ENCODE measurements around the gene ITPK1.

Gene ITPK1

GRCh38 chr14:92939699-92940098, 176.0 kb downstream of the ITPK1 start:
- Histone ChIP-seq H3K36me3 (ENCODE audit: insufficient read depth, low read length) (no peaks in the 10 kb centered on the region), H2AFZ (ENCODE audit: low read length, unreplicated experiment) (no peak overlapping the region), H3K4me1 (ENCODE audit: control insufficient read depth, insufficient read depth, low read length, unreplicated experiment) (no peaks in the 10 kb centered on the region)

GRCh38 chr14:92938890-92939671, 176.6 kb downstream of the ITPK1 start:
- Histone ChIP-seq H3K4me1 (ENCODE audit: control insufficient read depth, insufficient read depth, low read length, unreplicated experiment) (no peaks in the 10 kb centered on the region), H3K27me3 (ENCODE audit: insufficient read depth, low read length) (no peaks in the 10 kb centered on the region), H3K36me3 (ENCODE audit: insufficient read depth, low read length) (no peaks in the 10 kb centered on the region), H3K79me2 (ENCODE audit: control insufficient read depth, insufficient read depth, low read length, unreplicated experiment) (no peaks in the 10 kb centered on the region), H3K4me3 (ENCODE audit: low read depth, low read length) (no peak overlapping the region), H3K27ac (ENCODE audit: low read depth, low read length) (no peak overlapping the region), H2AFZ (ENCODE audit: low read length, unreplicated experiment) (no peak overlapping the region)

More at GRCh38 chr14:92939699-92940098, 176.0 kb downstream of the ITPK1 start:
- Histone ChIP-seq H3K27ac (ENCODE audit: low read depth, low read length) (no peak overlapping the region), H3K4me3 (ENCODE audit: low read depth, low read length) (no peak overlapping the region), H3K27me3 (ENCODE audit: insufficient read depth, low read length) (no peaks in the 10 kb centered on the region), H3K79me2 (ENCODE audit: control insufficient read depth, insufficient read depth, low read length, unreplicated experiment) (no peaks in the 10 kb centered on the region)

- H3K4me1 ChIP-seq (ENCODE audit: control insufficient read depth, insufficient read depth, low read length, unreplicated experiment), result no peaks in the 10 kb centered on the region
- no peak overlapping the region for H3K27ac ChIP-seq (ENCODE audit: low read depth, low read length)
- H2AFZ ChIP-seq (ENCODE audit: low read length, unreplicated experiment), result no peak overlapping the region
- no peaks in the 10 kb centered on the region for H3K27me3 ChIP-seq (ENCODE audit: insufficient read depth, low read length)
- no peaks in the 10 kb centered on the region for H3K36me3 ChIP-seq (ENCODE audit: insufficient read depth, low read length)
- no peak overlapping the region for H3K4me3 ChIP-seq (ENCODE audit: low read depth, low read length)
- no peaks in the 10 kb centered on the region for H3K79me2 ChIP-seq (ENCODE audit: control insufficient read depth, insufficient read depth, low read length, unreplicated experiment)
Observed at GRCh38 chr14:92938235-92938875, 177.4 kb downstream of the ITPK1 start.

- Histone ChIP-seq H2AFZ (ENCODE audit: low read length, unreplicated experiment) (no peak overlapping the region), H3K36me3 (ENCODE audit: insufficient read depth, low read length) (no peaks in the 10 kb centered on the region), H3K4me3 (ENCODE audit: low read depth, low read length) (no peak overlapping the region), H3K79me2 (ENCODE audit: control insufficient read depth, insufficient read depth, low read length, unreplicated experiment) (no peaks in the 10 kb centered on the region), H3K4me1 (ENCODE audit: control insufficient read depth, insufficient read depth, low read length, unreplicated experiment) (no peaks in the 10 kb centered on the region), H3K27me3 (ENCODE audit: insufficient read depth, low read length) (no peaks in the 10 kb centered on the region), H3K27ac (ENCODE audit: low read depth, low read length) (no peak overlapping the region)
Observed at GRCh38 chr14:92937051-92937937, 178.4 kb downstream of the ITPK1 start.

GRCh38 chr14:92936085-92936484, 179.6 kb downstream of the ITPK1 start:
- no peak overlapping the region for H3K4me3 ChIP-seq (ENCODE audit: low read depth, low read length)
- no peak overlapping the region for H3K27ac ChIP-seq (ENCODE audit: low read depth, low read length)
- no peaks in the 10 kb centered on the region for H3K79me2 ChIP-seq (ENCODE audit: control insufficient read depth, insufficient read depth, low read length, unreplicated experiment)
- H3K4me1 ChIP-seq (ENCODE audit: control insufficient read depth, insufficient read depth, low read length, unreplicated experiment), result no peaks in the 10 kb centered on the region
- H3K36me3 ChIP-seq (ENCODE audit: insufficient read depth, low read length), result no peaks in the 10 kb centered on the region
- no peak overlapping the region for H2AFZ ChIP-seq (ENCODE audit: low read length, unreplicated experiment)
- H3K27me3 ChIP-seq (ENCODE audit: insufficient read depth, low read length), result no peaks in the 10 kb centered on the region

GRCh38 chr14:92935446-92935845, 180.3 kb downstream of the ITPK1 start:
- Histone ChIP-seq H3K36me3 (ENCODE audit: insufficient read depth, low read length) (no peaks in the 10 kb centered on the region), H3K4me3 (ENCODE audit: low read depth, low read length) (no peak overlapping the region), H3K79me2 (ENCODE audit: control insufficient read depth, insufficient read depth, low read length, unreplicated experiment) (no peaks in the 10 kb centered on the region), H3K4me1 (ENCODE audit: control insufficient read depth, insufficient read depth, low read length, unreplicated experiment) (no peaks in the 10 kb centered on the region), H3K27me3 (ENCODE audit: insufficient read depth, low read length) (no peaks in the 10 kb centered on the region), H3K27ac (ENCODE audit: low read depth, low read length) (no peak overlapping the region), H2AFZ (ENCODE audit: low read length, unreplicated experiment) (no peak overlapping the region)

- no peaks in the 10 kb centered on the region for H3K4me1 ChIP-seq (ENCODE audit: control insufficient read depth, insufficient read depth, low read length, unreplicated experiment)
- no peak overlapping the region for H3K4me3 ChIP-seq (ENCODE audit: low read depth, low read length)
- no peak overlapping the region for H3K27ac ChIP-seq (ENCODE audit: low read depth, low read length)
- no peaks in the 10 kb centered on the region for H3K27me3 ChIP-seq (ENCODE audit: insufficient read depth, low read length)
- H3K79me2 ChIP-seq (ENCODE audit: control insufficient read depth, insufficient read depth, low read length, unreplicated experiment), result no peaks in the 10 kb centered on the region
- no peaks in the 10 kb centered on the region for H3K36me3 ChIP-seq (ENCODE audit: insufficient read depth, low read length)
- no peak overlapping the region for H2AFZ ChIP-seq (ENCODE audit: low read length, unreplicated experiment)
Observed at GRCh38 chr14:92934196-92935085, 181.3 kb downstream of the ITPK1 start.

- H3K4me3 ChIP-seq (ENCODE audit: low read depth, low read length), result no peak overlapping the region
- no peaks in the 10 kb centered on the region for H3K4me1 ChIP-seq (ENCODE audit: control insufficient read depth, insufficient read depth, low read length, unreplicated experiment)
- H3K27me3 ChIP-seq (ENCODE audit: insufficient read depth, low read length), result no peaks in the 10 kb centered on the region
- no peak overlapping the region for H2AFZ ChIP-seq (ENCODE audit: low read length, unreplicated experiment)
- no peak overlapping the region for H3K27ac ChIP-seq (ENCODE audit: low read depth, low read length)
- H3K36me3 ChIP-seq (ENCODE audit: insufficient read depth, low read length), result no peaks in the 10 kb centered on the region
- no peaks in the 10 kb centered on the region for H3K79me2 ChIP-seq (ENCODE audit: control insufficient read depth, insufficient read depth, low read length, unreplicated experiment)
Observed at GRCh38 chr14:92933481-92933880, 182.2 kb downstream of the ITPK1 start.

- no peaks in the 10 kb centered on the region for H3K79me2 ChIP-seq (ENCODE audit: control insufficient read depth, insufficient read depth, low read length, unreplicated experiment)
- no peak overlapping the region for H3K27ac ChIP-seq (ENCODE audit: low read depth, low read length)
- no peaks in the 10 kb centered on the region for H3K36me3 ChIP-seq (ENCODE audit: insufficient read depth, low read length)
- H3K27me3 ChIP-seq (ENCODE audit: insufficient read depth, low read length), result peaks cover 4% of the 10 kb centered on the region; the same call in 1 of the 2 replicates
- no peaks in the 10 kb centered on the region for H3K4me1 ChIP-seq (ENCODE audit: control insufficient read depth, insufficient read depth, low read length, unreplicated experiment)
- H3K4me3 ChIP-seq (ENCODE audit: low read depth, low read length), result no peak overlapping the region
- no peak overlapping the region for H2AFZ ChIP-seq (ENCODE audit: low read length, unreplicated experiment)
Observed at GRCh38 chr14:92932448-92933395, 183.0 kb downstream of the ITPK1 start.

Data from ACC112 (cell line).